HepG2 (cell line): ENCODE data around the gene SNRNP25. TPM values are rescaled to one million over a fixed set of nuclear protein-coding genes. Genes with fewer than 3 reads are reported as not detected.

Experiments
- ARID4A ChIP-seq: sonication (generic); formaldehyde crosslinking; IDR thresholded peaks from 2 replicates; pipeline ENCODE4 v1.5.0; 2020; ENCODE audit warnings: mild to moderate bottlenecking, missing genetic modification reagents, borderline replicate concordance
- FOXA1 ChIP-seq, 2 experiments: fragments of 450-650 bp in 1 of 2; sonication (generic) in 1 of 2; formaldehyde crosslinking in 1 of 2; IDR thresholded peaks; 2 replicates each; pipeline versions ENCODE4 v1.4.0 to v1.6.1; 2016 to 2020; ENCODE audit warnings: missing genetic modification reagents in 1 of 2
- GATAD1 ChIP-seq: IDR thresholded peaks from 2 replicates; pipeline ENCODE4 v1.6.1; 2016; ENCODE audit warnings: missing genetic modification reagents, missing compliant biosample characterization
- HOXA7 ChIP-seq: sonication (generic); formaldehyde crosslinking; IDR thresholded peaks from 2 replicates; pipeline ENCODE4 v1.8.1; 2022; ENCODE audit warnings: mild to moderate bottlenecking, missing genetic modification reagents, moderate library complexity
- MLX ChIP-seq: IDR thresholded peaks from 2 replicates; pipeline ENCODE4 v1.6.1; 2016
- NR2F2 ChIP-seq: IDR thresholded peaks from 2 replicates; pipeline ENCODE4 v1.6.1; 2012; ENCODE audit warnings: low read depth, inconsistent platforms, borderline replicate concordance
- PITX1 ChIP-seq: sonication (generic); formaldehyde crosslinking; IDR thresholded peaks from 2 replicates; pipeline ENCODE4 v1.5.1; 2020; ENCODE audit warnings: mild to moderate bottlenecking, missing genetic modification reagents
- polyA plus RNA-seq, 8 experiments: library from polyadenylated mRNA; depleted of rRNA in 3 of 8; stranded (reverse) in 7 of 8; unstranded in 1 of 8; fragments of >200 nt; fragmentation: Illumina TruSeq in 4 of 8; extraction: Trizol in 4 of 8; gene quantifications; 2 replicates each; pipeline versions ENCODE4 v1.2.1 to v1.2.3, GENCODE V29; 2011 to 2016; ENCODE audit warnings: low read depth in 4 of 8, missing spikeins in 1 of 8, mixed read lengths in 1 of 8; ENCODE audit not compliant: insufficient read depth in 1 of 8
- total RNA-seq, 5 experiments: library from RNA; depleted of rRNA; stranded (reverse); fragments of >200 nt; fragmentation: Illumina TruSeq; extraction: Trizol; gene quantifications; 2 replicates each; pipeline ENCODE4 v1.2.3, GENCODE V29; 2016; ENCODE audit warnings: low read depth in 1 of 5
- TF ChIP-seq, protein P1 (sequence below): sonication (generic); formaldehyde crosslinking; IDR thresholded peaks from 2 replicates; pipeline ENCODE4; 2020; ENCODE audit warnings: missing genetic modification reagents, mild to moderate bottlenecking, borderline replicate concordance
- TF ChIP-seq, protein P2 (sequence below): sonication (generic); formaldehyde crosslinking; IDR thresholded peaks from 2 replicates; pipeline ENCODE4 v1.4.0; 2020; ENCODE audit warnings: missing genetic modification reagents
- TF ChIP-seq, protein P3 (sequence below): sonication (generic); formaldehyde crosslinking; IDR thresholded peaks from 2 replicates; pipeline ENCODE4 v1.8.1; 2023; ENCODE audit warnings: mild to moderate bottlenecking, missing genetic modification reagents
- TF ChIP-seq, protein P4 (sequence below), 2 experiments: IDR thresholded peaks; 2 replicates each; pipeline ENCODE4 v1.6.1; 2011 to 2012; ENCODE audit warnings: low read length in 2 of 2, borderline replicate concordance in 1 of 2, low read depth in 1 of 2, mild to moderate bottlenecking in 1 of 2, moderate library complexity in 1 of 2

The SNRNP25 gene
- total and polyA plus RNA-seq, 2 of the 13 experiments (the other 11 are each of a cell fraction or from before 2014, with no cell fraction given), result 34.1 to 97.4 TPM

- TF ChIP-seq, protein P1, sequence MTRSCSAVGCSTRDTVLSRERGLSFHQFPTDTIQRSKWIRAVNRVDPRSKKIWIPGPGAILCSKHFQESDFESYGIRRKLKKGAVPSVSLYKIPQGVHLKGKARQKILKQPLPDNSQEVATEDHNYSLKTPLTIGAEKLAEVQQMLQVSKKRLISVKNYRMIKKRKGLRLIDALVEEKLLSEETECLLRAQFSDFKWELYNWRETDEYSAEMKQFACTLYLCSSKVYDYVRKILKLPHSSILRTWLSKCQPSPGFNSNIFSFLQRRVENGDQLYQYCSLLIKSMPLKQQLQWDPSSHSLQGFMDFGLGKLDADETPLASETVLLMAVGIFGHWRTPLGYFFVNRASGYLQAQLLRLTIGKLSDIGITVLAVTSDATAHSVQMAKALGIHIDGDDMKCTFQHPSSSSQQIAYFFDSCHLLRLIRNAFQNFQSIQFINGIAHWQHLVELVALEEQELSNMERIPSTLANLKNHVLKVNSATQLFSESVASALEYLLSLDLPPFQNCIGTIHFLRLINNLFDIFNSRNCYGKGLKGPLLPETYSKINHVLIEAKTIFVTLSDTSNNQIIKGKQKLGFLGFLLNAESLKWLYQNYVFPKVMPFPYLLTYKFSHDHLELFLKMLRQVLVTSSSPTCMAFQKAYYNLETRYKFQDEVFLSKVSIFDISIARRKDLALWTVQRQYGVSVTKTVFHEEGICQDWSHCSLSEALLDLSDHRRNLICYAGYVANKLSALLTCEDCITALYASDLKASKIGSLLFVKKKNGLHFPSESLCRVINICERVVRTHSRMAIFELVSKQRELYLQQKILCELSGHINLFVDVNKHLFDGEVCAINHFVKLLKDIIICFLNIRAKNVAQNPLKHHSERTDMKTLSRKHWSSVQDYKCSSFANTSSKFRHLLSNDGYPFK, result no peak
- TF ChIP-seq, protein P2, sequence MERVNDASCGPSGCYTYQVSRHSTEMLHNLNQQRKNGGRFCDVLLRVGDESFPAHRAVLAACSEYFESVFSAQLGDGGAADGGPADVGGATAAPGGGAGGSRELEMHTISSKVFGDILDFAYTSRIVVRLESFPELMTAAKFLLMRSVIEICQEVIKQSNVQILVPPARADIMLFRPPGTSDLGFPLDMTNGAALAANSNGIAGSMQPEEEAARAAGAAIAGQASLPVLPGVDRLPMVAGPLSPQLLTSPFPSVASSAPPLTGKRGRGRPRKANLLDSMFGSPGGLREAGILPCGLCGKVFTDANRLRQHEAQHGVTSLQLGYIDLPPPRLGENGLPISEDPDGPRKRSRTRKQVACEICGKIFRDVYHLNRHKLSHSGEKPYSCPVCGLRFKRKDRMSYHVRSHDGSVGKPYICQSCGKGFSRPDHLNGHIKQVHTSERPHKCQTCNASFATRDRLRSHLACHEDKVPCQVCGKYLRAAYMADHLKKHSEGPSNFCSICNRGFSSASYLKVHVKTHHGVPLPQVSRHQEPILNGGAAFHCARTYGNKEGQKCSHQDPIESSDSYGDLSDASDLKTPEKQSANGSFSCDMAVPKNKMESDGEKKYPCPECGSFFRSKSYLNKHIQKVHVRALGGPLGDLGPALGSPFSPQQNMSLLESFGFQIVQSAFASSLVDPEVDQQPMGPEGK (CRISPR knock-in tag), result peak; percentile 79
- TF ChIP-seq, protein P3, sequence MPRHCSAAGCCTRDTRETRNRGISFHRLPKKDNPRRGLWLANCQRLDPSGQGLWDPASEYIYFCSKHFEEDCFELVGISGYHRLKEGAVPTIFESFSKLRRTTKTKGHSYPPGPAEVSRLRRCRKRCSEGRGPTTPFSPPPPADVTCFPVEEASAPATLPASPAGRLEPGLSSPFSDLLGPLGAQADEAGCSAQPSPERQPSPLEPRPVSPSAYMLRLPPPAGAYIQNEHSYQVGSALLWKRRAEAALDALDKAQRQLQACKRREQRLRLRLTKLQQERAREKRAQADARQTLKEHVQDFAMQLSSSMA, result no peak
- TF ChIP-seq ARID4A (CRISPR knock-in tag), result peak; percentile 42; the same call in 1 of the 2 replicates
- TF ChIP-seq, protein P4, sequence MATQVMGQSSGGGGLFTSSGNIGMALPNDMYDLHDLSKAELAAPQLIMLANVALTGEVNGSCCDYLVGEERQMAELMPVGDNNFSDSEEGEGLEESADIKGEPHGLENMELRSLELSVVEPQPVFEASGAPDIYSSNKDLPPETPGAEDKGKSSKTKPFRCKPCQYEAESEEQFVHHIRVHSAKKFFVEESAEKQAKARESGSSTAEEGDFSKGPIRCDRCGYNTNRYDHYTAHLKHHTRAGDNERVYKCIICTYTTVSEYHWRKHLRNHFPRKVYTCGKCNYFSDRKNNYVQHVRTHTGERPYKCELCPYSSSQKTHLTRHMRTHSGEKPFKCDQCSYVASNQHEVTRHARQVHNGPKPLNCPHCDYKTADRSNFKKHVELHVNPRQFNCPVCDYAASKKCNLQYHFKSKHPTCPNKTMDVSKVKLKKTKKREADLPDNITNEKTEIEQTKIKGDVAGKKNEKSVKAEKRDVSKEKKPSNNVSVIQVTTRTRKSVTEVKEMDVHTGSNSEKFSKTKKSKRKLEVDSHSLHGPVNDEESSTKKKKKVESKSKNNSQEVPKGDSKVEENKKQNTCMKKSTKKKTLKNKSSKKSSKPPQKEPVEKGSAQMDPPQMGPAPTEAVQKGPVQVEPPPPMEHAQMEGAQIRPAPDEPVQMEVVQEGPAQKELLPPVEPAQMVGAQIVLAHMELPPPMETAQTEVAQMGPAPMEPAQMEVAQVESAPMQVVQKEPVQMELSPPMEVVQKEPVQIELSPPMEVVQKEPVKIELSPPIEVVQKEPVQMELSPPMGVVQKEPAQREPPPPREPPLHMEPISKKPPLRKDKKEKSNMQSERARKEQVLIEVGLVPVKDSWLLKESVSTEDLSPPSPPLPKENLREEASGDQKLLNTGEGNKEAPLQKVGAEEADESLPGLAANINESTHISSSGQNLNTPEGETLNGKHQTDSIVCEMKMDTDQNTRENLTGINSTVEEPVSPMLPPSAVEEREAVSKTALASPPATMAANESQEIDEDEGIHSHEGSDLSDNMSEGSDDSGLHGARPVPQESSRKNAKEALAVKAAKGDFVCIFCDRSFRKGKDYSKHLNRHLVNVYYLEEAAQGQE (IDR thresholded peaks at IDR 0.05; ENCODE audit: borderline replicate concordance in 1 of 2, low read depth in 1 of 2, low read length in 2 of 2), result no peak
- TF ChIP-seq FOXA1 (IDR thresholded peaks at IDR 0.05), result no peak
- peak; percentile 75 for TF ChIP-seq FOXA1 (CRISPR knock-in tag; IDR thresholded peaks at IDR 0.05)
- TF ChIP-seq GATAD1 (CRISPR knock-in tag), result peak; percentile 32; the same call in 1 of the 2 replicates
- 0 out of 2 replicates have a peak, but pooled peaks have one; percentile 34 for TF ChIP-seq MLX (CRISPR knock-in tag)
- peak; percentile 42; the same call in 1 of the 2 replicates for TF ChIP-seq PITX1 (CRISPR knock-in tag)
- TF ChIP-seq HOXA7, result no peak
- TF ChIP-seq NR2F2, result 0 out of 2 replicates have a peak, but pooled peaks have one; percentile 28
Measured at GRCh38 chr16:45454-45853, 8.2 kb upstream of the SNRNP25 start (continued).
